K562 treated with DMSO at 1 percent for 12 hours (cell line): ENCODE measurements around the gene FABP2. TPM values are rescaled to one million over a fixed set of nuclear protein-coding genes. Genes with fewer than 3 reads are reported as not detected.

Experiments
- total RNA-seq: library from RNA; unstranded; fragments of 300-600 nt; gene quantifications from 2 replicates; pipeline ENCODE4 v1.2.3, GENCODE V29; 2022; ENCODE audit not compliant: insufficient read depth

FABP2 gene
- total RNA-seq = not detected in 2 replicates

GRCh38 chr4:119321921-119322687 lies at the start of gene FABP2:
TSS of gene FABP2 (minus strand) at chr4:119322138. CDS start at chr4:119322102, 36 bp downstream.

Other genes starting within 250 kb of the FABP2 start
- gene MYOZ2, start 186.3 kb downstream of the FABP2 start, total RNA-seq = not detected in 2 replicates
- 2.6 and 10.5 TPM in 2 replicates for gene USP53, start 109.4 kb downstream of the FABP2 start, total RNA-seq